MM.1S (cell line): ENCODE data around the gene USF3.

ENCODE experiments used
- EZH2 ChIP-seq: fragments of 300-600 bp; sonication (generic); optimal IDR thresholded peaks from 2 replicates; pipeline ENCODE3; 2017; ENCODE audit warnings: low read depth, mild to moderate bottlenecking, antibody characterized with exemption, low read length, mixed read lengths
- TF ChIP-seq, protein P1 (sequence below): fragments of 300-600 bp; sonication (generic); IDR thresholded peaks from 2 replicates; pipeline ENCODE4 v1.5.1; 2016; ENCODE audit warnings: antibody characterized with exemption, low read length, mixed read lengths

DNA sequence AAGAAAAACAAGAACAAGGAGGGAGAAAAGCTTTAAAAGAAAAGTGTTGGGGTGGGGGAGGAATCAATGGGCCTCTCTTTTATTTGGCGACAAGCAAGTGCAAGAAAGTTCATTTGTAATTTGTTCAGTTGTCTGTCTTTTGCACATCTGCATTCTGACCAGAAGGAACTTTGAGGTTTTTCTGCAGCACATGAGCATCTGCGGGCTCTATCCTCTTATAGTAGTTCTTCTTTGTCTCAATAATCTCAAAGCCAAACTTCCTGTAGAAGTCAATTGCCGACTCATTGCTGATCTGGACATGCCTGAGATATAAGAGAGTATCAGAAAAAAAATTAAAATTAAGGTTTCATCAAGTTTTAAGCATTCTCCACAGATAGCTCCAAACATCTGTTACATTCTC lies 25.2 kb upstream of the USF3 start:
- TF ChIP-seq, protein P1, sequence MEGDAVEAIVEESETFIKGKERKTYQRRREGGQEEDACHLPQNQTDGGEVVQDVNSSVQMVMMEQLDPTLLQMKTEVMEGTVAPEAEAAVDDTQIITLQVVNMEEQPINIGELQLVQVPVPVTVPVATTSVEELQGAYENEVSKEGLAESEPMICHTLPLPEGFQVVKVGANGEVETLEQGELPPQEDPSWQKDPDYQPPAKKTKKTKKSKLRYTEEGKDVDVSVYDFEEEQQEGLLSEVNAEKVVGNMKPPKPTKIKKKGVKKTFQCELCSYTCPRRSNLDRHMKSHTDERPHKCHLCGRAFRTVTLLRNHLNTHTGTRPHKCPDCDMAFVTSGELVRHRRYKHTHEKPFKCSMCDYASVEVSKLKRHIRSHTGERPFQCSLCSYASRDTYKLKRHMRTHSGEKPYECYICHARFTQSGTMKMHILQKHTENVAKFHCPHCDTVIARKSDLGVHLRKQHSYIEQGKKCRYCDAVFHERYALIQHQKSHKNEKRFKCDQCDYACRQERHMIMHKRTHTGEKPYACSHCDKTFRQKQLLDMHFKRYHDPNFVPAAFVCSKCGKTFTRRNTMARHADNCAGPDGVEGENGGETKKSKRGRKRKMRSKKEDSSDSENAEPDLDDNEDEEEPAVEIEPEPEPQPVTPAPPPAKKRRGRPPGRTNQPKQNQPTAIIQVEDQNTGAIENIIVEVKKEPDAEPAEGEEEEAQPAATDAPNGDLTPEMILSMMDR, result no peak
- no peak for TF ChIP-seq EZH2
